Stimulated activated CD4-positive, alpha-beta T cell treated with anti-CD3 and anti-CD28 coated beads, Interleukin-2, amount 100 ng/mL, for 48 hours (primary cell): ENCODE data around the gene APOBEC3A.

ENCODE experiments used
- DNase-seq, 2 donors: peaks; one replicate each; pipeline ENCODE4 v3.0.0-alpha.2; 2020

APOBEC3A gene

GRCh38 chr22:38957046-38957770 lies at the start of gene APOBEC3A:
TSS of gene APOBEC3A (plus strand) at chr22:38957609. CDS start at chr22:38957692, 83 bp downstream.
- DNase-seq, result no peak

GRCh38 chr22:38907767-38908166 lies 49.6 kb upstream of the APOBEC3A start:
- DNase-seq, result no peak

- DNase-seq, result no peak
Measured at GRCh38 chr22:38911434-38911833, 46.0 kb upstream of the APOBEC3A start.

- DNase-seq, result no peak
Measured at GRCh38 chr22:38919631-38920190, 37.7 kb upstream of the APOBEC3A start.

- no peak for DNase-seq
Measured at GRCh38 chr22:38921120-38921519, 36.3 kb upstream of the APOBEC3A start.

GRCh38 chr22:38921806-38922205 lies 35.6 kb upstream of the APOBEC3A start:
- DNase-seq, result no peak

GRCh38 chr22:38923463-38924346 lies 33.7 kb upstream of the APOBEC3A start:
- no peak for DNase-seq

- DNase-seq, result no peak
Measured at GRCh38 chr22:38924347-38924952, 33.0 kb upstream of the APOBEC3A start.

- no peak for DNase-seq
Measured at GRCh38 chr22:38925571-38926041, 31.8 kb upstream of the APOBEC3A start.

- DNase-seq, result peak; percentile 54 to 58
Measured at GRCh38 chr22:38927033-38927781, 30.2 kb upstream of the APOBEC3A start.

GRCh38 chr22:38930512-38930911 lies 26.9 kb upstream of the APOBEC3A start:
- DNase-seq, result no peak

- no peak for DNase-seq
Measured at GRCh38 chr22:38935023-38935422, 22.4 kb upstream of the APOBEC3A start.

GRCh38 chr22:38935616-38936015 lies 21.8 kb upstream of the APOBEC3A start:
- no peak for DNase-seq

- DNase-seq, result no peak
Measured at GRCh38 chr22:38936562-38936961, 20.8 kb upstream of the APOBEC3A start.

GRCh38 chr22:38937036-38937435 lies 20.4 kb upstream of the APOBEC3A start:
- DNase-seq, result no peak

- DNase-seq, result no peak
Measured at GRCh38 chr22:38937541-38937940, 19.9 kb upstream of the APOBEC3A start.

GRCh38 chr22:38938221-38938620 lies 19.2 kb upstream of the APOBEC3A start:
- DNase-seq, result no peak

- no peak for DNase-seq
Measured at GRCh38 chr22:38938925-38939324, 18.5 kb upstream of the APOBEC3A start.

GRCh38 chr22:38940811-38941384 lies 16.5 kb upstream of the APOBEC3A start:
- DNase-seq, result no peak

GRCh38 chr22:38941488-38941987 lies 15.9 kb upstream of the APOBEC3A start:
- DNase-seq, result peak; percentile 58 to 61

GRCh38 chr22:38942702-38943101 lies 14.7 kb upstream of the APOBEC3A start:
- no peak for DNase-seq

GRCh38 chr22:38943201-38943600 lies 14.2 kb upstream of the APOBEC3A start:
- no peak for DNase-seq
